Adrenal gland (tissue), 5 donors: ENCODE data around the gene SRCIN1.

Source experiments
- POLR2A ChIP-seq, 2 donors: fragments of 450-650 bp; IDR thresholded peaks; one replicate each; pipeline ENCODE4 v1.6.1; 2017; ENCODE audit warnings: antibody characterized with exemption in 2 of 2, mild to moderate bottlenecking in 2 of 2, moderate library complexity in 1 of 2
- TF ChIP-seq, protein P1 (sequence below), 6 experiments: fragments of 450-650 bp in 4 of 6; fragments of 200-600 bp in 2 of 6; sonication (generic) in 1 of 6; IDR thresholded peaks; 1 replicate in 5 of 6; 2 replicates in 1 of 6; pipeline versions ENCODE4 v1.5.1 to v1.8.0; 2016 to 2021; ENCODE audit warnings: antibody characterized with exemption in 6 of 6, mild to moderate bottlenecking in 2 of 6, moderate library complexity in 1 of 6
- donor health status: DM: no; HTN: no; CAD: no.

DNA sequence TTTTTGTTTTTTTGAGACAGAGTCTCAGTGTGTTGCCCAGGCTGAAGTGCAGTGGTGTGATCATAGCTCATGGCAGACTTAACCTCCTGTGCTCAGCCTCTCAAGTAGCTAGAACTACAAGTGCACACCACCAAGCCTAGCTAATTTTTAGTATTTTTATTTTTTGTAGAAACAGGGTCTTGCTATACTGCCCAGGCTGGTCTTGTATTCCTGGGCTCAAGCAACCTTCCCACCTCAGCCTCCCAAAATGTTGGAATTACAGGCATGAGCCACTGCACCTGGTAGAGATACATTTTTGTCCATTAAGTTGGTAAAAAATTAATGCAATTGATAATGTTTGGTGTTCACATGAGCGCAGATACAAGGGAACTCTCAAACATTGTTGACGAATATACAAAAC lies 22.2 kb upstream of the SRCIN1 start:
- TF ChIP-seq, protein P1, sequence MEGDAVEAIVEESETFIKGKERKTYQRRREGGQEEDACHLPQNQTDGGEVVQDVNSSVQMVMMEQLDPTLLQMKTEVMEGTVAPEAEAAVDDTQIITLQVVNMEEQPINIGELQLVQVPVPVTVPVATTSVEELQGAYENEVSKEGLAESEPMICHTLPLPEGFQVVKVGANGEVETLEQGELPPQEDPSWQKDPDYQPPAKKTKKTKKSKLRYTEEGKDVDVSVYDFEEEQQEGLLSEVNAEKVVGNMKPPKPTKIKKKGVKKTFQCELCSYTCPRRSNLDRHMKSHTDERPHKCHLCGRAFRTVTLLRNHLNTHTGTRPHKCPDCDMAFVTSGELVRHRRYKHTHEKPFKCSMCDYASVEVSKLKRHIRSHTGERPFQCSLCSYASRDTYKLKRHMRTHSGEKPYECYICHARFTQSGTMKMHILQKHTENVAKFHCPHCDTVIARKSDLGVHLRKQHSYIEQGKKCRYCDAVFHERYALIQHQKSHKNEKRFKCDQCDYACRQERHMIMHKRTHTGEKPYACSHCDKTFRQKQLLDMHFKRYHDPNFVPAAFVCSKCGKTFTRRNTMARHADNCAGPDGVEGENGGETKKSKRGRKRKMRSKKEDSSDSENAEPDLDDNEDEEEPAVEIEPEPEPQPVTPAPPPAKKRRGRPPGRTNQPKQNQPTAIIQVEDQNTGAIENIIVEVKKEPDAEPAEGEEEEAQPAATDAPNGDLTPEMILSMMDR (IDR thresholded peaks at IDR 0.05), result no peak
- TF ChIP-seq POLR2A (IDR thresholded peaks at IDR 0.05), result no peak
